ENCODE results near the gene LRP2.

LRP2 gene

GRCh38 chr2:169129703-169130243, 232.6 kb downstream of the LRP2 start:
- Histone ChIP-seq H3K4ac (ENCODE audit: low read depth in 1 of 2, low read length in 2 of 2) (no peak overlapping the region), H3K4me2 (ENCODE audit: low read length, poor library complexity, severe bottlenecking) (no peak overlapping the region), H3K9me3 (ENCODE audit: control insufficient read depth, low read length) (no peaks in the 10 kb centered on the region), H4K8ac (ENCODE audit: low read length) (no peak overlapping the region), H3K27ac (ENCODE audit: low read length, poor library complexity, severe bottlenecking) (no peak overlapping the region), H2AK5ac (ENCODE audit: low read length, severe bottlenecking) (no peak overlapping the region), H3K27me3 (ENCODE audit: control insufficient read depth in 1 of 2, insufficient read depth in 1 of 2, low read length in 2 of 2) (peaks cover 0 to 9% of the 10 kb centered on the region in 2 experiments), H2BK12ac (ENCODE audit: low read length in 2 of 2) (no peak overlapping the region), H3K79me1 (replicated peaks; ENCODE audit: low read length, poor library complexity, severe bottlenecking) (no peaks in the 10 kb centered on the region), H3K23ac (ENCODE audit: low read length in 2 of 2) (no peak overlapping the region), H2BK15ac (ENCODE audit: low read depth, poor library complexity, severe bottlenecking) (no peak overlapping the region), H3K18ac (ENCODE audit: low read depth in 1 of 2, low read length in 2 of 2) (no peak overlapping the region), H4K91ac (ENCODE audit: low read length) (no peak overlapping the region), H3K4me1 (ENCODE audit: control insufficient read depth, insufficient read depth, low read depth, low read length) (no peaks in the 10 kb centered on the region), H3K36me3 (ENCODE audit: control insufficient read depth in 1 of 2, insufficient read depth in 2 of 2, low read depth in 1 of 2, low read length in 2 of 2) (no peaks in the 10 kb centered on the region), H2AFZ (ENCODE audit: low read depth, low read length) (no peak overlapping the region), H2BK5ac (ENCODE audit: low read depth, low read length, poor library complexity, severe bottlenecking) (no peak overlapping the region), H3K4me3 (ENCODE audit: insufficient read depth in 1 of 2, low read depth in 1 of 2, low read length in 2 of 2) (no peak overlapping the region), H3K9ac (ENCODE audit: low read length) (no peak overlapping the region), H3K14ac (ENCODE audit: low read length in 2 of 2) (no peak overlapping the region), H2BK120ac (ENCODE audit: low read depth, low read length) (no peak overlapping the region)
- WGBS = 92% methylated on average over 5 of the region's 5 CpGs
- no peak for DNase-seq

- Histone ChIP-seq H3K4me3 (ENCODE audit: insufficient read depth in 1 of 2, low read depth in 1 of 2, low read length in 2 of 2) (no peak overlapping the region), H4K8ac (ENCODE audit: low read length) (no peak overlapping the region), H3K79me1 (replicated peaks; ENCODE audit: low read length, poor library complexity, severe bottlenecking) (no peaks in the 10 kb centered on the region), H2AK5ac (ENCODE audit: low read length, severe bottlenecking) (no peak overlapping the region), H3K14ac (ENCODE audit: low read length in 2 of 2) (no peak overlapping the region), H3K18ac (ENCODE audit: low read depth in 1 of 2, low read length in 2 of 2) (no peak overlapping the region), H4K91ac (ENCODE audit: low read length) (no peak overlapping the region), H2BK5ac (ENCODE audit: low read depth, low read length, poor library complexity, severe bottlenecking) (no peak overlapping the region), H2BK12ac (ENCODE audit: low read length in 2 of 2) (no peak overlapping the region), H3K23ac (ENCODE audit: low read length in 2 of 2) (no peak overlapping the region), H3K9ac (ENCODE audit: low read length) (no peak overlapping the region), H2AFZ (ENCODE audit: low read depth, low read length) (no peak overlapping the region), H3K27ac (ENCODE audit: low read length, poor library complexity, severe bottlenecking) (no peak overlapping the region), H3K4ac (ENCODE audit: low read depth in 1 of 2, low read length in 2 of 2) (no peak overlapping the region), H3K27me3 (ENCODE audit: control insufficient read depth in 1 of 2, insufficient read depth in 1 of 2, low read length in 2 of 2) (peaks cover 16 to 28% of the 10 kb centered on the region in 2 experiments), H3K4me1 (ENCODE audit: control insufficient read depth, insufficient read depth, low read depth, low read length) (peaks cover 2% of the 10 kb centered on the region), H3K9me3 (ENCODE audit: control insufficient read depth, low read length) (no peaks in the 10 kb centered on the region), H3K36me3 (ENCODE audit: control insufficient read depth in 1 of 2, insufficient read depth in 2 of 2, low read depth in 1 of 2, low read length in 2 of 2) (no peaks in the 10 kb centered on the region), H3K4me2 (ENCODE audit: low read length, poor library complexity, severe bottlenecking) (no peak overlapping the region), H2BK120ac (ENCODE audit: low read depth, low read length) (no peak overlapping the region), H2BK15ac (ENCODE audit: low read depth, poor library complexity, severe bottlenecking) (no peak overlapping the region)
- DNase-seq = no peak
- 50% methylated on average over 1 of the region's 4 CpGs for WGBS
These were observed 242.5 kb downstream of the LRP2 start for GRCh38 chr2:169119851-169120250.

GRCh38 chr2:169119123-169119760, 243.1 kb downstream of the LRP2 start:
- H3K23ac ChIP-seq (ENCODE audit: low read length in 2 of 2) = no peak overlapping the region
- H2BK12ac ChIP-seq (ENCODE audit: low read length in 2 of 2) = no peak overlapping the region
- H4K91ac ChIP-seq (ENCODE audit: low read length) = no peak overlapping the region
- no peak overlapping the region for H3K27ac ChIP-seq (ENCODE audit: low read length, poor library complexity, severe bottlenecking)
- WGBS = 80% methylated on average over 4 of the region's 4 CpGs
- H2AFZ ChIP-seq (ENCODE audit: low read depth, low read length) = no peak overlapping the region
- no peak overlapping the region for H3K9ac ChIP-seq (ENCODE audit: low read length)
- H2BK15ac ChIP-seq (ENCODE audit: low read depth, poor library complexity, severe bottlenecking) = no peak overlapping the region
- H3K14ac ChIP-seq (ENCODE audit: low read length in 2 of 2) = no peak overlapping the region
- peaks cover 2% of the 10 kb centered on the region for H3K4me1 ChIP-seq (ENCODE audit: control insufficient read depth, insufficient read depth, low read depth, low read length)
- H3K36me3 ChIP-seq (ENCODE audit: control insufficient read depth in 1 of 2, insufficient read depth in 2 of 2, low read depth in 1 of 2, low read length in 2 of 2) = no peaks in the 10 kb centered on the region
- no peaks in the 10 kb centered on the region for H3K9me3 ChIP-seq (ENCODE audit: control insufficient read depth, low read length)
- no peak overlapping the region for H2AK5ac ChIP-seq (ENCODE audit: low read length, severe bottlenecking)
- peaks cover 16 to 28% of the 10 kb centered on the region in 2 experiments for H3K27me3 ChIP-seq (ENCODE audit: control insufficient read depth in 1 of 2, insufficient read depth in 1 of 2, low read length in 2 of 2)
- no peak overlapping the region for H3K4me2 ChIP-seq (ENCODE audit: low read length, poor library complexity, severe bottlenecking)
- H4K8ac ChIP-seq (ENCODE audit: low read length) = no peak overlapping the region
- no peaks in the 10 kb centered on the region for H3K79me1 ChIP-seq (replicated peaks; ENCODE audit: low read length, poor library complexity, severe bottlenecking)
- H2BK5ac ChIP-seq (ENCODE audit: low read depth, low read length, poor library complexity, severe bottlenecking) = no peak overlapping the region
- H3K4ac ChIP-seq (ENCODE audit: low read depth in 1 of 2, low read length in 2 of 2) = no peak overlapping the region
- no peak overlapping the region for H3K18ac ChIP-seq (ENCODE audit: low read depth in 1 of 2, low read length in 2 of 2)
- no peak for DNase-seq
- no peak overlapping the region for H2BK120ac ChIP-seq (ENCODE audit: low read depth, low read length)
- no peak overlapping the region for H3K4me3 ChIP-seq (ENCODE audit: insufficient read depth in 1 of 2, low read depth in 1 of 2, low read length in 2 of 2)

- Histone ChIP-seq H3K9me3 (ENCODE audit: control insufficient read depth, low read length) (no peaks in the 10 kb centered on the region), H3K4me3 (ENCODE audit: insufficient read depth in 1 of 2, low read depth in 1 of 2, low read length in 2 of 2) (no peak overlapping the region), H3K27ac (ENCODE audit: low read length, poor library complexity, severe bottlenecking) (no peak overlapping the region), H2AK5ac (ENCODE audit: low read length, severe bottlenecking) (no peak overlapping the region), H3K14ac (ENCODE audit: low read length in 2 of 2) (no peak overlapping the region), H3K4ac (ENCODE audit: low read depth in 1 of 2, low read length in 2 of 2) (no peak overlapping the region), H3K79me1 (replicated peaks; ENCODE audit: low read length, poor library complexity, severe bottlenecking) (no peaks in the 10 kb centered on the region), H3K36me3 (ENCODE audit: control insufficient read depth in 1 of 2, insufficient read depth in 2 of 2, low read depth in 1 of 2, low read length in 2 of 2) (no peaks in the 10 kb centered on the region), H2BK5ac (ENCODE audit: low read depth, low read length, poor library complexity, severe bottlenecking) (no peak overlapping the region), H3K4me2 (ENCODE audit: low read length, poor library complexity, severe bottlenecking) (no peak overlapping the region), H3K23ac (ENCODE audit: low read length in 2 of 2) (no peak overlapping the region), H3K27me3 (ENCODE audit: control insufficient read depth in 1 of 2, insufficient read depth in 1 of 2, low read length in 2 of 2) (peaks cover 16 to 28% of the 10 kb centered on the region in 2 experiments), H2BK120ac (ENCODE audit: low read depth, low read length) (no peak overlapping the region), H3K9ac (ENCODE audit: low read length) (no peak overlapping the region), H4K8ac (ENCODE audit: low read length) (no peak overlapping the region), H4K91ac (ENCODE audit: low read length) (no peak overlapping the region), H2AFZ (ENCODE audit: low read depth, low read length) (no peak overlapping the region), H2BK15ac (ENCODE audit: low read depth, poor library complexity, severe bottlenecking) (no peak overlapping the region), H2BK12ac (ENCODE audit: low read length in 2 of 2) (no peak overlapping the region), H3K4me1 (ENCODE audit: control insufficient read depth, insufficient read depth, low read depth, low read length) (peaks cover 2% of the 10 kb centered on the region), H3K18ac (ENCODE audit: low read depth in 1 of 2, low read length in 2 of 2) (no peak overlapping the region)
- DNase-seq = no peak
- 14% methylated on average over 1 of the region's 2 CpGs for WGBS
These were observed 244.3 kb downstream of the LRP2 start for GRCh38 chr2:169118060-169118459.
